GM12878 (cell line): ENCODE data around the gene LTBP2. TPM values are rescaled to one million over a fixed set of nuclear protein-coding genes. Genes with fewer than 3 reads are reported as not detected.

Source experiments
- ATAC-seq: fragments of 200-7000 bp; cut with Tn5 transposase; 3 replicates; pipeline ENCODE4 v1.9.1; 2020; ENCODE audit warnings: mild to moderate bottlenecking, moderate library complexity
- BruUV-seq: library from RNA; stranded (reverse); fragments of 400-500 nt; replicated peaks from 2 replicates; lab custom pipeline; 2021; lab: Mats Ljungman, UMichigan
- CTCF ChIA-PET: fragments of 300-600 bp; sonication (Branson Sonifier 250); formaldehyde crosslinking; extraction: SDS; loops from one replicate; lab custom pipeline; 2021; ENCODE audit warnings: inconsistent platforms; lab: Yijun Ruan, JAX
- POLR2A ChIA-PET: fragments of 350-600 bp; formaldehyde crosslinking; extraction: SDS; loops from one replicate; lab custom pipeline; 2021; ENCODE audit warnings: inconsistent platforms; lab: Charles Lee
- RAD21 ChIA-PET: fragments of 300-600 bp; sonication (Branson Sonifier 250); formaldehyde crosslinking; loops from one replicate; lab custom pipeline; 2023; ENCODE audit warnings: antibody characterized with exemption; ENCODE audit not compliant: unreplicated experiment; lab: Charles Lee
- SMC1A ChIA-PET: fragments of 300-600 bp; sonication (Branson Sonifier 250); formaldehyde crosslinking; loops from one replicate; lab custom pipeline; 2023; ENCODE audit not compliant: unreplicated experiment, uncharacterized antibody; lab: Charles Lee
- DNase-seq: peaks from one replicate; pipeline ENCODE4 v3.0.0-alpha.2; 2011; ENCODE audit warnings: low read depth, low spot score
- FAIRE-seq: peaks from 3 replicates; lab custom pipeline; 2011; peaks lifted over from hg19 to GRCh38; lab: Jason Lieb, UNC
- H2AFZ ChIP-seq: 2 replicates; pipeline ENCODE4 v1.6.0; 2011; ENCODE audit warnings: low read depth, low read length, control low read depth; ENCODE audit not compliant: control insufficient read depth
- H3K27ac ChIP-seq: 2 replicates; pipeline ENCODE4 v1.5.1; 2011; ENCODE audit warnings: control low read depth; ENCODE audit not compliant: control insufficient read depth, insufficient read depth
- H3K27me3 ChIP-seq, 2 experiments: replicated peaks in 1 of 2; 2 replicates each; pipeline versions ENCODE4 v1.6.0 to v1.6.1; 2011; ENCODE audit warnings: low read length in 1 of 2; ENCODE audit not compliant: control insufficient read depth in 2 of 2, insufficient read depth in 2 of 2
- H3K36me3 ChIP-seq, 2 experiments: 2 replicates each; pipeline ENCODE4 v1.5.1; 2011; ENCODE audit warnings: low read length in 1 of 2; ENCODE audit not compliant: control insufficient read depth in 2 of 2, insufficient read depth in 2 of 2
- H3K4me1 ChIP-seq: 2 replicates; pipeline ENCODE4 v1.6.1; 2011; ENCODE audit warnings: mild to moderate bottlenecking, low read length, moderate library complexity, mixed read lengths; ENCODE audit not compliant: control insufficient read depth, insufficient read depth
- H3K4me2 ChIP-seq: 2 replicates; pipeline ENCODE4 v1.6.0; 2011; ENCODE audit warnings: control low read depth; ENCODE audit not compliant: control insufficient read depth, insufficient read depth
- H3K4me3 ChIP-seq: fragments of 200-600 bp; sonication (generic); 2 replicates; pipeline ENCODE4 v1.5.1; 2016
- H3K79me2 ChIP-seq: 2 replicates; pipeline ENCODE4 v1.6.0; 2011; ENCODE audit warnings: low read length; ENCODE audit not compliant: control insufficient read depth, insufficient read depth
- H3K9ac ChIP-seq: 2 replicates; pipeline ENCODE4 v1.8.0; 2011; ENCODE audit warnings: low read length, control low read depth, mixed read lengths; ENCODE audit not compliant: control insufficient read depth, insufficient read depth
- H3K9me3 ChIP-seq: replicated peaks from 3 replicates; pipeline ENCODE4 v1.5.1; 2011; ENCODE audit warnings: mild to moderate bottlenecking, low read length; ENCODE audit not compliant: control insufficient read depth, insufficient read depth
- H4K20me1 ChIP-seq: 2 replicates; pipeline ENCODE4 v1.6.0; 2011; ENCODE audit not compliant: control insufficient read depth, insufficient read depth
- NBN ChIP-seq: fragments of 450-650 bp; IDR thresholded peaks from 2 replicates; pipeline ENCODE4 v1.6.1; 2016
- PML ChIP-seq: IDR thresholded peaks from 2 replicates; pipeline ENCODE4 v1.6.1; 2012; ENCODE audit warnings: low read length, inconsistent platforms
- SIN3A ChIP-seq: IDR thresholded peaks from 2 replicates; pipeline ENCODE4 v1.6.1; 2012; ENCODE audit warnings: low read depth, low read length, improper control_type of control experiment
- SP1 ChIP-seq: IDR thresholded peaks from one replicate; pipeline ENCODE4 v1.6.1; 2011; ENCODE audit warnings: low read depth, low read length
- SREBF2 ChIP-seq: IDR thresholded peaks from 2 replicates; pipeline ENCODE4 v1.6.1; 2012; ENCODE audit warnings: mild to moderate bottlenecking, low read length
- TAF1 ChIP-seq: IDR thresholded peaks from 2 replicates; pipeline ENCODE4 v1.6.1; 2011; ENCODE audit warnings: mild to moderate bottlenecking, low read depth, low read length, borderline replicate concordance
- ZNF207 ChIP-seq: fragments of 450-650 bp; IDR thresholded peaks from 2 replicates; pipeline ENCODE4 v1.6.1; 2014; ENCODE audit warnings: antibody characterized with exemption, mild to moderate bottlenecking, borderline replicate concordance
- ZZZ3 ChIP-seq: IDR thresholded peaks from 2 replicates; pipeline ENCODE4 v1.6.1; 2011; ENCODE audit warnings: low read depth; ENCODE audit not compliant: control insufficient read depth, insufficient read length
- WGBS: methylation state at CpG from one replicate; pipeline ENCODE4 v1.1.6; 2016; ENCODE audit warnings: low lambda C conversion rate; ENCODE audit not compliant: insufficient replicate concordance, insufficient coverage; ENCODE audit errors: missing lambda C conversion rate; 5-methylcytosine and 5-hydroxymethylcytosine counted together
- in situ Hi-C: fragments of 300-500 bp; cut with MboI; formaldehyde crosslinking; loops from 9 replicates; pipeline ENCODE4 v1.14.3; 2018; ENCODE audit warnings: mixed read lengths
- intact Hi-C: fragments of 100-400 bp; cut with micrococcal nuclease; formaldehyde crosslinking; loops from one replicate; pipeline ENCODE4 v1.14.2; 2022; ENCODE audit not compliant: unreplicated experiment
- polyA plus RNA-seq, 11 experiments: library from polyadenylated mRNA; depleted of rRNA in 4 of 11; unstranded in 6 of 11; stranded (reverse) in 5 of 11; fragments of >200 nt; fragmentation: Nextera tagmentation in 4 of 11; fragmentation: Illumina TruSeq in 1 of 11; extraction: Ambion mirVana in 4 of 11; extraction: Trizol in 1 of 11; gene quantifications; 1 replicate in 1 of 11; 2 replicates in 10 of 11; pipeline versions ENCODE4 v1.2.1 to v1.2.3, GENCODE V29; 2011 to 2016; ENCODE audit warnings: inconsistent platforms in 2 of 11, missing spikeins in 2 of 11, low read depth in 1 of 11
- total RNA-seq, 4 experiments: library from RNA; depleted of rRNA in 3 of 4; stranded (reverse); fragments of >200 nt in 3 of 4; fragmentation: Illumina TruSeq in 1 of 4; extraction: Trizol in 1 of 4; gene quantifications; 2 replicates each; pipeline versions ENCODE4 v1.2.1 to v1.2.3, GENCODE V29; 2013 to 2021
- TF ChIP-seq, protein P1 (sequence below): IDR thresholded peaks from 2 replicates; pipeline ENCODE4 v1.6.1; 2012; ENCODE audit warnings: improper control_type of control experiment, low read depth, low read length; ENCODE audit not compliant: insufficient replicate concordance
- TF ChIP-seq, protein P2 (sequence below): fragments of 450-650 bp; IDR thresholded peaks from 2 replicates; pipeline ENCODE4 v1.6.1; 2017; ENCODE audit warnings: low read depth, mild to moderate bottlenecking, moderate library complexity

LTBP2 gene
- total and polyA plus RNA-seq, 10 of the 15 experiments (the other 5 are each of a cell fraction or from before 2014, with no cell fraction given): 0.03 to 0.23 (median 0.06) TPM; not detected in 1

DNA sequence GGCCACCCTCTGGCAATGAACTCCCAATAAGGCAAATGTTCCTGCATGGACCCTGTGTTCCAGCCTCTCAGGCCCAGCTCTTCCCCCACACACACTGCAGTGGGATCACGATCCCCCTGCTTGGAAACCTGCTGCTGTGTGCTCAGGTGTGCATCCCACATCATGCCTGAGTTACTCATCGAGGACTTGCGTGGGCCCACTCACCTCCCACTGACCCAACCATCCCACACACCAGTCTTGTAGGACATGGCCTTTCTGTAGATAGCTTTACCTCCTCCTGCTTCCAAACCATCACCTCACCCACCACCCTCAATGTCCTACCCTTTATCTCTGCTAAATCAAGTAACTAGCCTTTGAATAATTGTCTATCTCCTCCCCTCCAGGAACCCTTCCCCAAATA, 143.5 kb downstream of the LTBP2 start:
- Histone ChIP-seq H3K4me2 (no peak overlapping the region), H3K9ac (no peak overlapping the region), H3K27ac (no peak overlapping the region)
- ATAC-seq (no peak), FAIRE-seq (no peak)
- intact Hi-C loops: no loop called here
- RAD21 ChIA-PET: no interaction called here
- TF ChIP-seq ZZZ3 (no peak), PML (no peak)
- TF ChIP-seq, all 136 proteins: peak for 0
- DNase-seq: no peak
- no peaks in the 10 kb centered on the region for H3K4me1 ChIP-seq
- H3K79me2 ChIP-seq: no peaks in the 10 kb centered on the region
- BruUV-seq: no TSS peak
- peaks cover 0 to 2% of the 10 kb centered on the region in 2 experiments; a peak in 2 of 4 replicates for H3K27me3 ChIP-seq
- H3K36me3 ChIP-seq: no peaks in the 10 kb centered on the region
- no peaks in the 10 kb centered on the region for H4K20me1 ChIP-seq
- no peak overlapping the region for H2AFZ ChIP-seq
- 23% methylated on average over 3 of the region's 3 CpGs for WGBS
- no peak overlapping the region for H3K4me3 ChIP-seq
- H3K9me3 ChIP-seq: no peaks in the 10 kb centered on the region
- in situ Hi-C loops: no loop called here
- POLR2A ChIA-PET: no interaction called here
- SMC1A ChIA-PET: interaction anchor here (1.3 kb wide), 1 partner anchor 25 kb away, joined by 3 read pairs; the partner anchor contains the start of genes ISCA2 and NPC2
- CTCF ChIA-PET: no interaction called here

DNA sequence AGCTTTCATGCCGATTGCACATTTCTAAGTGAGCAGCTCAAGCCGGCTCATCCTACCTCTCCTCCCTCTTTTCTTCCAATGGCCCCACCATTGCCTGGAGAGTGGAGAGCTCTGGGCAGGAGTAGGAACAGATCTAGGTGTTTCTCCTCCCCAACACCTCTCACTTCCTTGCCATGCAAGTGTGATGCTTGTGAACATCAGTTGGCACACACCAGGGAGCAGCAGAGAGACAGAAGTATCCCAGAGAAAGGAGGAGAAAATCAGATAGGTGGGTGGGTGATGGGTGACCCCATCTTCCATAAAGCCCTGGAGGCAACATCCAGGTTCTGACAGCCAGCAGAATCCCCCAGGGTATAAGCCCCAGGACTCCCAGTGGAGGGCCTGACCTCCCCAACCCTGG, 146.7 kb downstream of the LTBP2 start:
- FAIRE-seq (no peak), DNase-seq (no peak), ATAC-seq (no peak)
- Histone ChIP-seq H4K20me1 (no peaks in the 10 kb centered on the region), H3K9me3 (no peaks in the 10 kb centered on the region), H3K79me2 (no peaks in the 10 kb centered on the region), H3K27me3 (peaks cover 0 to 5% of the 10 kb centered on the region in 2 experiments; a peak in 2 of 4 replicates), H2AFZ (no peak overlapping the region), H3K9ac (no peak overlapping the region), H3K4me1 (no peaks in the 10 kb centered on the region), H3K27ac (no peak overlapping the region), H3K36me3 (no peaks in the 10 kb centered on the region), H3K4me3 (no peak overlapping the region), H3K4me2 (no peak overlapping the region)
- in situ Hi-C loops: no loop called here
- SMC1A ChIA-PET: no interaction called here
- 16% methylated on average over 2 of the region's 2 CpGs for WGBS
- intact Hi-C loops: no loop called here
- POLR2A ChIA-PET: no interaction called here
- CTCF ChIA-PET: no interaction called here
- RAD21 ChIA-PET: no interaction called here
- no TSS peak for BruUV-seq
- TF ChIP-seq, protein P1, sequence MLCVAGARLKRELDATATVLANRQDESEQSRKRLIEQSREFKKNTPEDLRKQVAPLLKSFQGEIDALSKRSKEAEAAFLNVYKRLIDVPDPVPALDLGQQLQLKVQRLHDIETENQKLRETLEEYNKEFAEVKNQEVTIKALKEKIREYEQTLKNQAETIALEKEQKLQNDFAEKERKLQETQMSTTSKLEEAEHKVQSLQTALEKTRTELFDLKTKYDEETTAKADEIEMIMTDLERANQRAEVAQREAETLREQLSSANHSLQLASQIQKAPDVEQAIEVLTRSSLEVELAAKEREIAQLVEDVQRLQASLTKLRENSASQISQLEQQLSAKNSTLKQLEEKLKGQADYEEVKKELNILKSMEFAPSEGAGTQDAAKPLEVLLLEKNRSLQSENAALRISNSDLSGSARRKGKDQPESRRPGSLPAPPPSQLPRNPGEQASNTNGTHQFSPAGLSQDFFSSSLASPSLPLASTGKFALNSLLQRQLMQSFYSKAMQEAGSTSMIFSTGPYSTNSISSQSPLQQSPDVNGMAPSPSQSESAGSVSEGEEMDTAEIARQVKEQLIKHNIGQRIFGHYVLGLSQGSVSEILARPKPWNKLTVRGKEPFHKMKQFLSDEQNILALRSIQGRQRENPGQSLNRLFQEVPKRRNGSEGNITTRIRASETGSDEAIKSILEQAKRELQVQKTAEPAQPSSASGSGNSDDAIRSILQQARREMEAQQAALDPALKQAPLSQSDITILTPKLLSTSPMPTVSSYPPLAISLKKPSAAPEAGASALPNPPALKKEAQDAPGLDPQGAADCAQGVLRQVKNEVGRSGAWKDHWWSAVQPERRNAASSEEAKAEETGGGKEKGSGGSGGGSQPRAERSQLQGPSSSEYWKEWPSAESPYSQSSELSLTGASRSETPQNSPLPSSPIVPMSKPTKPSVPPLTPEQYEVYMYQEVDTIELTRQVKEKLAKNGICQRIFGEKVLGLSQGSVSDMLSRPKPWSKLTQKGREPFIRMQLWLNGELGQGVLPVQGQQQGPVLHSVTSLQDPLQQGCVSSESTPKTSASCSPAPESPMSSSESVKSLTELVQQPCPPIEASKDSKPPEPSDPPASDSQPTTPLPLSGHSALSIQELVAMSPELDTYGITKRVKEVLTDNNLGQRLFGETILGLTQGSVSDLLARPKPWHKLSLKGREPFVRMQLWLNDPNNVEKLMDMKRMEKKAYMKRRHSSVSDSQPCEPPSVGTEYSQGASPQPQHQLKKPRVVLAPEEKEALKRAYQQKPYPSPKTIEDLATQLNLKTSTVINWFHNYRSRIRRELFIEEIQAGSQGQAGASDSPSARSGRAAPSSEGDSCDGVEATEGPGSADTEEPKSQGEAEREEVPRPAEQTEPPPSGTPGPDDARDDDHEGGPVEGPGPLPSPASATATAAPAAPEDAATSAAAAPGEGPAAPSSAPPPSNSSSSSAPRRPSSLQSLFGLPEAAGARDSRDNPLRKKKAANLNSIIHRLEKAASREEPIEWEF: no peak
- TF ChIP-seq NBN: no peak
- TF ChIP-seq TAF1: no peak
- TF ChIP-seq, protein P2, sequence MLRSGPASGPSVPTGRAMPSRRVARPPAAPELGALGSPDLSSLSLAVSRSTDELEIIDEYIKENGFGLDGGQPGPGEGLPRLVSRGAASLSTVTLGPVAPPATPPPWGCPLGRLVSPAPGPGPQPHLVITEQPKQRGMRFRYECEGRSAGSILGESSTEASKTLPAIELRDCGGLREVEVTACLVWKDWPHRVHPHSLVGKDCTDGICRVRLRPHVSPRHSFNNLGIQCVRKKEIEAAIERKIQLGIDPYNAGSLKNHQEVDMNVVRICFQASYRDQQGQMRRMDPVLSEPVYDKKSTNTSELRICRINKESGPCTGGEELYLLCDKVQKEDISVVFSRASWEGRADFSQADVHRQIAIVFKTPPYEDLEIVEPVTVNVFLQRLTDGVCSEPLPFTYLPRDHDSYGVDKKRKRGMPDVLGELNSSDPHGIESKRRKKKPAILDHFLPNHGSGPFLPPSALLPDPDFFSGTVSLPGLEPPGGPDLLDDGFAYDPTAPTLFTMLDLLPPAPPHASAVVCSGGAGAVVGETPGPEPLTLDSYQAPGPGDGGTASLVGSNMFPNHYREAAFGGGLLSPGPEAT: no peak
- no peak for TF ChIP-seq PML
- TF ChIP-seq ZNF207: no peak
- no peak for TF ChIP-seq SIN3A
- TF ChIP-seq SREBF2: no peak
- no peak for TF ChIP-seq SP1
